ENCODE data around the gene MRPS30.

DNA sequence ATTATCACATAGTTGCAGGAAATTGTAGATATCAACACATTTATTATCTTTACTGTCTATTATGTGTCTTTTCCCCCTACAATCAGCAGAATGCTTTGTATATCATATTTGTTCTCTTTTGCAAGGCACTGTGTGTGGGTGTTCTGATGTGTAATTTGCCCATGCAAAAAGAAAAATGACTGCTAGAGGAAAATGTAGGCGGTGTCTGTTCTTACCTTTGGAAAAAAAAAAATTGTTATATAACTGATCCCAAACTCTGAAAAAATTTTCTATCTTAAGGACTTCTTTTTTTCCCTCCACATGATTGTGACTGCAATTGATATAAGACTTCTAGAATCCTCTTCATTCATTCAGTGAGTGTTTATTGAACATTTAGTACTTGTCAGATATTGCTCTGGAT lies 24.5 kb downstream of the MRPS30 start:
- TF ChIP-seq, protein P1, sequence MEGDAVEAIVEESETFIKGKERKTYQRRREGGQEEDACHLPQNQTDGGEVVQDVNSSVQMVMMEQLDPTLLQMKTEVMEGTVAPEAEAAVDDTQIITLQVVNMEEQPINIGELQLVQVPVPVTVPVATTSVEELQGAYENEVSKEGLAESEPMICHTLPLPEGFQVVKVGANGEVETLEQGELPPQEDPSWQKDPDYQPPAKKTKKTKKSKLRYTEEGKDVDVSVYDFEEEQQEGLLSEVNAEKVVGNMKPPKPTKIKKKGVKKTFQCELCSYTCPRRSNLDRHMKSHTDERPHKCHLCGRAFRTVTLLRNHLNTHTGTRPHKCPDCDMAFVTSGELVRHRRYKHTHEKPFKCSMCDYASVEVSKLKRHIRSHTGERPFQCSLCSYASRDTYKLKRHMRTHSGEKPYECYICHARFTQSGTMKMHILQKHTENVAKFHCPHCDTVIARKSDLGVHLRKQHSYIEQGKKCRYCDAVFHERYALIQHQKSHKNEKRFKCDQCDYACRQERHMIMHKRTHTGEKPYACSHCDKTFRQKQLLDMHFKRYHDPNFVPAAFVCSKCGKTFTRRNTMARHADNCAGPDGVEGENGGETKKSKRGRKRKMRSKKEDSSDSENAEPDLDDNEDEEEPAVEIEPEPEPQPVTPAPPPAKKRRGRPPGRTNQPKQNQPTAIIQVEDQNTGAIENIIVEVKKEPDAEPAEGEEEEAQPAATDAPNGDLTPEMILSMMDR (IDR thresholded peaks at IDR 0.05), result no peak
- no peak for TF ChIP-seq POLR2A (IDR thresholded peaks at IDR 0.05)
